ENCODE results near the gene HES6. TPM values are rescaled to one million over a fixed set of nuclear protein-coding genes. Genes with fewer than 3 reads are reported as not detected.
"Not testable (repeated sequence)": the region's sequence is repeated elsewhere in the genome, so short reads cannot be mapped to it uniquely, and the experiment has no call there.

HES6 gene
- total RNA-seq, 3 donors from 2014 or later, result 5.9 to 9.1 (median 8.0) TPM

DNA sequence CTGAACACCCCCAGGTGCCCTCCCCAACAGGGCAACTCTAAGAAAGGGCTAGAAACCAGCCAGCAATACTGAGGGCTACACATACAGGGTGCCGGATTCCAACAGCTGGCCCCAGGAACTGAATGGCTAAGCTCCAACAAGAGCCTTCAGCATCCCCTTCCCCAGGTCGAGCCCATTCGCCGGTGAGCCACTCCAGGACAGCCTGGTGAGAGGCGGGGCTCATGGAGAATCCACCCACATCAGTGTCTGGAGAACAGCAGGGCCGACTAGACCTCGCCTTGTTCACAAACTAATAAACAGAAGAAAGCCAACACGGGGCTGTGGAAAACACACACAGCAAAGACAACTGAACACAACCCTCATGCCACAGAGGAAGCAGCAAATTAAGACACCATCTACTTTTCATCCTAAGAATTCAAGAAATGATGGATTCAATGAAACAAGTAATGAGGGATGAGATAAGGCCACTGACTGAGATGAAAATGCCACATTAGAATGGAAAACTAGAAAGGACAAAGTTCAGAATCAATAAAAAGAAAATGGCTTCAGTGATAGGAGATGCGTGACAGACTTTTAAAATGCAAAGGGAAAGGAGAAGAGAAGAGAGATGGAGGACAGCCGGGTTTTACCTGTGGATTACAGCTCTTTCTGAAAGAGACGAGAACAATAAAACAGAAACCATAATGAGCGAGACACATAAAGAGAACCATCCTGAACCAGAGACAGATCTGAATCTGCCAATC, 40.4 kb upstream of the HES6 start:
- H3K9me3 Mint-ChIP-seq, result no peaks in the 10 kb centered on the region
- H3K27me3 Mint-ChIP-seq (ENCODE audit: low read depth), result no peaks in the 10 kb centered on the region
- peaks cover 12% of the 10 kb centered on the region for H3K36me3 Mint-ChIP-seq (ENCODE audit: insufficient read depth)
- H3K4me1 Mint-ChIP-seq (ENCODE audit: low read depth), result peaks cover 18% of the 10 kb centered on the region
- no peak overlapping the region for H3K4me3 Mint-ChIP-seq
- DNase-seq, result no peak
- ATAC-seq, result no peak

DNA sequence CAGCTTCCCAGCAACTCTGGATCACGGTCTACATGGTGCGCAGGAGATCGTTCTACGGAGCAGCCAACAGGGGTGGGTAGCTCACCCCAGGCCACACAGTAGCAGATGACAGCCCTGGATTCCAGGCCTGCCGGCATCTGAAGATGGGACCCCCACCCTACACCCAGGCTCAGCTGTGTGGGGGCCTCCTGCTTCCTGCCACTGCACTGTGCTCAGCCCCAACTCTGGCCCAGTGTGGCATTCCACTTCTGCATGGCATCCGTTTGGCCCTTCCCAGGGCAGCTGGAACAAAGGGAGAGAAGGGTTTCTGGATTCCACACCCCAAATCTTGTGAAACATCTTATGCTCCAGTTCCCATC, 39.5 kb upstream of the HES6 start:
- peaks cover 18% of the 10 kb centered on the region for H3K36me3 Mint-ChIP-seq (ENCODE audit: insufficient read depth)
- no peaks in the 10 kb centered on the region for H3K27me3 Mint-ChIP-seq (ENCODE audit: low read depth)
- DNase-seq, result no peak
- no peaks in the 10 kb centered on the region for H3K9me3 Mint-ChIP-seq
- peaks cover 15% of the 10 kb centered on the region for H3K4me1 Mint-ChIP-seq (ENCODE audit: low read depth)
- no peak for ATAC-seq
- H3K4me3 Mint-ChIP-seq, result no peak overlapping the region

DNA sequence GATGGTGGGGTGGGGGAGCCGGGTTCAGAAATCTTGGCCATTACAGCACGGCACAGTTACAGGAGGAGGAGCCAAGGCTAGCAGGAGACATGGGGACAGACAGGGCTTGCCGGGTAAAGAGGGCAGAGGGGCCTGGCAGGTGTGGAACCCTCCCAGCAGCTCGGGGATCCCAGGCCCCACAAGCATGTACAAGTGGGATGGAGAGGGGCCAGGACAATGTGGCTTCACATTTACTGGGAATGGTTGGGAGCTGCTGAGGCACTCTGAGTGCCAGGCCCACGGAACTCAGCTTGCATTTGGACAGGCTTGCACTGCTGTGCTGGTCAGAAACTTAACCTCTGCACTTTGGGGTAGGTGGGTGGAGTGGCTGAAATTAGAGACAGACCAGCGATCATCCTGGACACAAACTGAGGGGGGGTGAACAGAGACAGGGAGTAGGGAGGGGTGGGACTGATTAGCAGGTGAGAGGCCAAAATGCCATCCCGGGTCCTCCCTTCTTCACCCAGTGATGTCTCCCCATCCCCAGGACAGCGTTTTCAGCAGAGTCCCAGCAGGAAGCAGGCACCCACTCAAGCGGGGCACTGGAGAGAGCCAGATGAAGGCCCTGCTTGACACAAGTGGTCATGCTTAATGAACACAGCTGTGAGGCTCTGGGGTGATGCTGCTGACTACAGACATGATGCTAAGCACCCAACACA, 38.9 kb upstream of the HES6 start:
- ATAC-seq, result no peak
- peaks cover 23% of the 10 kb centered on the region for H3K36me3 Mint-ChIP-seq (ENCODE audit: insufficient read depth)

DNA sequence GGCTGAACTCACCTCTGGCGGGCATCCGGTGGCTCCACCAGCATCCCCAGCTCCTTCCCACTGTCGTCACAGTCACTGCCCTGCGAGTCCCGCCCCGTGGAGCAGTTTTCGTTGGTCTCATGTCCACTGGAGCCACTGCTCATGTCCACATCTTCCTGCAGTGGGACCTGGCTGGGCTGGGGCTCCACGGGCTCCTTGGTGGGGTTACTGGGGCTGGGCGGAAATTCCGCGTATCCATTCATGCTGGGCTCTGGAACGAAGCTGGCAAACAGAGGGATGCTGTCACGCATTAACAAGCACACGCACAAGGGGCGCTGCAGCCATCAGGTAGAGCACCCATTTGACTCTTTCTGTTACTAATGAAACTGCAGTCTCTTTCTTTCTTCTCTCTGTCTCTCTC, 37.9 kb upstream of the HES6 start:
- H3K9me3 Mint-ChIP-seq, result no peaks in the 10 kb centered on the region
- no peaks in the 10 kb centered on the region for H3K27me3 Mint-ChIP-seq (ENCODE audit: low read depth)
- H3K36me3 Mint-ChIP-seq (ENCODE audit: insufficient read depth), result peaks cover 26% of the 10 kb centered on the region
- no peak for ATAC-seq
- H3K4me3 Mint-ChIP-seq, result no peak overlapping the region
- H3K4me1 Mint-ChIP-seq (ENCODE audit: low read depth), result peaks cover 8% of the 10 kb centered on the region
- DNase-seq, result no peak

More for the DNA sequence above, 38.9 kb upstream of the HES6 start:
- DNase-seq, result no peak
- H3K27me3 Mint-ChIP-seq (ENCODE audit: low read depth), result no peaks in the 10 kb centered on the region
- peaks cover 15% of the 10 kb centered on the region for H3K4me1 Mint-ChIP-seq (ENCODE audit: low read depth)
- H3K4me3 Mint-ChIP-seq, result no peak overlapping the region
- no peaks in the 10 kb centered on the region for H3K9me3 Mint-ChIP-seq

DNA sequence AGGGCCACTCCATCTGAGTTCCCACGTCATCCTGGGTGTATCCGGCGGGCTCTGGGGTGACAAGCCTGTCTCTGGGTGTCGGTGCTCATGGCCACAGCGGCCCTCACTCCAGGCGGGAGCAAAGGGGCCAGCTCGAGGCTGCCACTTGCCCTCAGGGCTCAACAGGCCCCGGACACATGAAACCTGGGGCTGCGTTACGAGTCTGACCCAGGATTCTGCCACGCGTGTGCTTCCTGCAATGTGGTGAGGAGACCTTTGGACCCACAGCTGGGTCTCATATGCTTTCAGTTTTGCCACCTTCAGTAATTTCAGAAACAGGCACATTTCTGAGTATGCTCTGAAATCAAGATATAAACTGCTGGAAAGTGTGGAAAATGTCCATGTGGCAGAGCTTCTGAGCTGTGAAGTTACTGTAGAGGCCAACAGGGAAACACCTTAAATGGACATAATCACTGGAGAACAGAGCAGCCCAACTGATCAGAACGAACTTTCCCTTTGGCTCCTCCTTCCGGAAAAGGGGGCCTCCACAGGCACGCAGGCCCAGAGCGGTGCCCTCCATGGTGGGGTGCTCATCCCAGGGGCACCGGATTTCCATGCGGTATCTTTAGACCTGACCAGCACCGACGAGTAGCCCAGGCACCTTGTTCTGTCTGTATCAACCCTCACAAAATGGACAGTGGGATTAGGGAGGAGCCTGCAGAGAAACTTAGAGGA, 34.5 kb upstream of the HES6 start:
- ATAC-seq, result no peak
- no peak for DNase-seq
- Mint-ChIP-seq H3K4me1 (ENCODE audit: low read depth) (no peaks in the 10 kb centered on the region), H3K9me3 (no peaks in the 10 kb centered on the region), H3K4me3 (no peak overlapping the region), H3K27me3 (ENCODE audit: low read depth) (no peaks in the 10 kb centered on the region), H3K36me3 (ENCODE audit: insufficient read depth) (peaks cover 33% of the 10 kb centered on the region)

DNA sequence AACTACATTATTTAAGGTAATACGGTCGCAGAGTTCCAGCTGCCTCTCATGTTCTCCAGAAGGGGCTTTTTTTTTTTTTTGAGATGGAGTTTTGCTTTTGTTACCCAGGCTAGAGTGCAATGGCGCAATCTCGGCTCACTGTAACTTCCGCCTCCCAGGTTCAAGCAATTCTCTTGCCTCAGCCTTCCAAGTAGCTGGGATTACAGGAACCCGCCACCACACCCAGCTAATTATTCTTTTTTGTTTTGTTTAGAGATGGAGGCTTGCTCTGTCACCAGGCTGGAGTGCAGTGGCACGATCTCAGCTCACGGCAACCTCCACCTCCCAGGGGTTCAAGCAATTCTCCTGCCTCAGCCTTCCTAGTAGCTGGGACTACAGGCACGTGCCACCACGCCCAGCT, 33.6 kb upstream of the HES6 start:
- peaks cover 33% of the 10 kb centered on the region for H3K36me3 Mint-ChIP-seq (ENCODE audit: insufficient read depth)
- H3K4me1 Mint-ChIP-seq (ENCODE audit: low read depth); DNase-seq; ATAC-seq; H3K27me3 Mint-ChIP-seq (ENCODE audit: low read depth); H3K9me3 Mint-ChIP-seq; H3K4me3 Mint-ChIP-seq: not testable (repeated sequence)

DNA sequence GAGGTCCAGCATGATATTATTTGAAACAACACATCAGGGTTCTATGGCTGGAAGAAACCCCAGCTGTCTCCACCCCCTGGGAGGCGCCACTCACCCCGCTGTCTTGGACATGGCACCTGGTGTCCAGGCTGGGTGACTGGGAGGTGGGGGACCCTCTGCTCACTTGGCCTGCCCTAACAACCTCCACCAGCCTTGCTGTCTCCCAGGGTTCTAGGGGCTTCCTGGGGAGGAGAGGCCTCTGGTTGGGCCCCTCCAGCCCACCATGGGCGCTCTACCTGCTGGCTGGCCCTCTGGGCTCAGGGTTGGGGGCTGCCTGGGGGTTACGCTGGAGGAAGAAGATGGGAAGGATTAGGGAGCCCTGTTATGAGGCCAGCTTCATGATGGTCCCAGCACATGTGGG, 32.3 kb upstream of the HES6 start:
- no peaks in the 10 kb centered on the region for H3K4me1 Mint-ChIP-seq (ENCODE audit: low read depth)
- H3K9me3 Mint-ChIP-seq, result no peaks in the 10 kb centered on the region
- H3K4me3 Mint-ChIP-seq, result no peak overlapping the region
- peaks cover 39% of the 10 kb centered on the region for H3K36me3 Mint-ChIP-seq (ENCODE audit: insufficient read depth)
- ATAC-seq, result no peak
- DNase-seq, result no peak
- H3K27me3 Mint-ChIP-seq (ENCODE audit: low read depth), result no peaks in the 10 kb centered on the region

DNA sequence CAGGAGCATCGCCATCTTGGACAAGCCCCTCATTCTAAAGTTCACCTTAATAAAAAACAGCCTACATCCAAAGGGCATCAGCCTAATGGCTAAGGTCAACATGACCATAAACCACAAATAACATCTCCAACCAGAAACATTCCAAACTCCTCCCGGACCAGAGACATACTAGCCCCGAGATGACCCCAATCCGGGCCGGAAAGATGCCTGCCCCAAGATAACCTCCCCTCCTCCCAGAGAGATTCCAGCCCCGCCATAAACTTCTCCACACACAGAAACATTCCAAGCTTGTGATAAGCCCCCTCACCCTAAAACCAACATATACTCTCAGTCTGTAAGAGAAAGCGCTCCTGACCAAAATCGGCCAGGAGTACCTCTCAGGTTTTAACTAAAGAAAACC, 31.8 kb upstream of the HES6 start:
- not testable (repeated sequence) for H3K4me3 Mint-ChIP-seq; ATAC-seq; H3K4me1 Mint-ChIP-seq (ENCODE audit: low read depth); DNase-seq; H3K9me3 Mint-ChIP-seq; H3K27me3 Mint-ChIP-seq (ENCODE audit: low read depth)
- peaks cover 41% of the 10 kb centered on the region for H3K36me3 Mint-ChIP-seq (ENCODE audit: insufficient read depth)

DNA sequence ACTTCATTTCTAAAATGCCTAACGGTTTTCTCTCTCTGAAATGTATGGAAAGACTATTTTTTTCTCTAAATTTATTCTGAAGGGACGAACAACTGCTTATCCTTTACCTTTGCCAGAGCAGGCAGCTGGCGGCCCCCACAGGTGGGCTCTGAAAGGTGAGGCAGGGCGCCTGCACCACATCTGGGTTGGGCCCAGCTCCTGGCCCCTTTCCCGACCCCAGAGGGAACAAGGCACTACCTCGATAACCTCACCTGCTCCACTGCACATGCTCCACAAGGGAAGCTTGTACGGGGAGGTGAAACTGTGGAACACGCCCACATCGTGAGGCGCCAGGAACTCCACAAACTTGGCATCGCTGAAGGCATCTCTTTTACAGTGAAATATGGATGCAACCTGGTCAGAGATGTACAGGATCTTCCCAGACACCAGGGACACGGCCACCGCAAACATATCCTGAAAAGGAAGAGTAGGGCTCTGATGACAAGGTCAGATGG, 31.3 kb upstream of the HES6 start:
- Mint-ChIP-seq H3K9me3 (no peaks in the 10 kb centered on the region), H3K27me3 (ENCODE audit: low read depth) (no peaks in the 10 kb centered on the region), H3K4me3 (no peak overlapping the region), H3K4me1 (ENCODE audit: low read depth) (no peaks in the 10 kb centered on the region), H3K36me3 (ENCODE audit: insufficient read depth) (peaks cover 36% of the 10 kb centered on the region)
- DNase-seq (no peak), ATAC-seq (no peak)

DNA sequence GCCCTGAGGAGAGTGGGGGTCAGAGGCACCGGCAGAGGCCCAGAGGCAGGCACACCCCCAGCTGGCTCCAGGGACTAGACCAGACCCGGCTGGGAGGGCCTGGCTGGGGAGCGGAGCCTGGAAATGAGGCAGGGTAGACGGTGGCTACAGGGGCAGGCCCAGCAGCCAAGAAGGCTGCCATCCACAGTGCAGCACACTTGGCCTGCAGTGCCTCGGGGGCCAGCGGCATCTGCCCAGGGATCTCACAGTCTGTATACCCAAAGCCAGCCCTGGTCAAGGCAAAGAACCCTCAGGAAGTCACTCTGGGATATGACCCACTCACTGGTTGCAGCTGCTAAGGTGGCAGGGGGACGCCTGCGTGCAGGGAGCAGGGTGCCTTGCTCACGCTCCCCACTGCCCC, 30.8 kb upstream of the HES6 start:
- no peaks in the 10 kb centered on the region for H3K27me3 Mint-ChIP-seq (ENCODE audit: low read depth)
- H3K36me3 Mint-ChIP-seq (ENCODE audit: insufficient read depth), result peaks cover 35% of the 10 kb centered on the region
- no peaks in the 10 kb centered on the region for H3K9me3 Mint-ChIP-seq
- DNase-seq, result no peak
- ATAC-seq, result no peak
- H3K4me1 Mint-ChIP-seq (ENCODE audit: low read depth), result no peaks in the 10 kb centered on the region
- no peak overlapping the region for H3K4me3 Mint-ChIP-seq

DNA sequence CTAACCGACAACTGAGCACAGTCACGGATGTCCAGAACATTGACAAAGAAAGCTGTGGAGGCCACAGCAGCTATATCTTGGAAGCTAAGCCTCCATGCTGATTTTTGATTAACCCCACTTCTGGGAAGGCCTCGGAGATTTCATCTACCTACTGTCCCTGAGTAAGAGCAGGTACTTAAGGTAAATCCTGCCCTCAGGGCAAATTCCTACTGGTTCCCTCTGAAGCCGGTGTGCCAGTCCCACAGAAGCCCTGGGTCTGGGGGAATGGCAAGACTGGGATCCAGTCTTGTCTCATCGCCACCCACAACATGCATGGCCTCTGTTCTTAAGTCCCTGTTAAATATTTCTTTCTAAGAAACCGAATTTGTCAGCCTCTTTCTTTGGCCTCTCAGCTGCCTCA, 29.9 kb upstream of the HES6 start:
- ATAC-seq (no peak), DNase-seq (no peak)
- no peaks in the 10 kb centered on the region for H3K27me3 Mint-ChIP-seq (ENCODE audit: low read depth)
- H3K36me3 Mint-ChIP-seq (ENCODE audit: insufficient read depth), result peaks cover 31% of the 10 kb centered on the region
- H3K9me3 Mint-ChIP-seq, result no peaks in the 10 kb centered on the region
- no peaks in the 10 kb centered on the region for H3K4me1 Mint-ChIP-seq (ENCODE audit: low read depth)
- no peak overlapping the region for H3K4me3 Mint-ChIP-seq

DNA sequence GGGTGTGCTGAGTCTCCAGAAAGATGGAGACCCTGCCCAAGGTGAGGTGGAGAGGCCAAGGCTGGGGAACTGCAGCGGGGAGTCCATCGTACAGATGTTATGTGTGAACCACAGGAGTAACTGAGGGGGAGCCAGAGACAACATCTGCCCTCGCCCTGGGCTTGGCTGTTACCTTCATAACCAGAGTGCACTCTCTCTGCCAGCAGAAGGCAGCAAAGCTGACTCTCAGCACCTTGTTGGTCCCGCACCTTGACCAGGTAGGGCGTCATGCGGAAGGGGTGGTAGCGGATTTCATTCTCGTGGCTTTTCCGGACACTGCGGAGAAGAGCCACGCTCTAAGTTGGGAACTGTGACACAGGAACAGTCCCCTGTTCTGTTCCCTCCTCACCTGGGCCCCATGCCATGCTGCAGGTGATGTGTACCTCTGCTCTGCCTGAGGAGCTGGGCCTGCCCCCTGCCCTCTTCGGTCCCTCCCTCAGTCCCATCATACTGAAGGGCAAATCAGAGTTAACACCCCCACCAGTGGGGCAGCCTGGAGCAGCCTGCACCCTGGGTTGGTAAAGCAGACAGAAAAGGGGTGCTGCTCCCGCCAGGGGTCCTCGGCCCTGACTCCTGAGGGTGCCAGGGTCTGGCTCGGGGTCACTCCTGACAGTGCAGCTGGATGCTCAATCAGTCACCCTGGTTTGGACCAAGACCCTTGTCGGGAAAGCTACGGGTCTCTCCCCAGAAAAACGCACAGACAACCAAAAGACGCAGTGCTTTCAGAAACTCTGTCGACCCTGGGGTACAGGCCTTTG, 28.2 kb upstream of the HES6 start:
- Mint-ChIP-seq H3K9me3 (no peaks in the 10 kb centered on the region), H3K4me3 (no peak overlapping the region), H3K4me1 (ENCODE audit: low read depth) (peaks cover 5% of the 10 kb centered on the region), H3K36me3 (ENCODE audit: insufficient read depth) (peaks cover 26% of the 10 kb centered on the region), H3K27me3 (ENCODE audit: low read depth) (no peaks in the 10 kb centered on the region)
- DNase-seq, result no peak
- no peak for ATAC-seq

DNA sequence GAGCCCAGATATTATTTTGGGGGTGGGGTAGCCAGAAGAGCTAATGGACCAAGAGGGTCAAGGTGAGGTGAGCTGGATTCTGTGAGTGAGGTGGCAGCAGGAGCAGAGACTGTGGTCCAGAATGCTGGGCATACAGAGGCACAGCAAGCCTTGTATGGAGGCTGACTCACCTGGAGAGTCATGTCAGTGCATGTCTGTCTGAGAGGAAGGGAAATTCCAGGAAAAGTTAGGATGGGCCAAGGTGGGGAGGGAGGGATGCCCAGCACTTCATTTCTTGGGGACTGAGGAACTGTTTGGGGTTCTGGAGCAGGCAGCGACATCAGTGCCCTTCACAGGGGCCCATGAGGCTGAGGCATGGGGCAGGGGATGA, 27.5 kb upstream of the HES6 start:
- peaks cover 5% of the 10 kb centered on the region for H3K4me1 Mint-ChIP-seq (ENCODE audit: low read depth)
- no peaks in the 10 kb centered on the region for H3K9me3 Mint-ChIP-seq
- ATAC-seq (no peak), DNase-seq (no peak)
- no peaks in the 10 kb centered on the region for H3K27me3 Mint-ChIP-seq (ENCODE audit: low read depth)
- H3K36me3 Mint-ChIP-seq (ENCODE audit: insufficient read depth), result peaks cover 21% of the 10 kb centered on the region
- H3K4me3 Mint-ChIP-seq, result no peak overlapping the region

DNA sequence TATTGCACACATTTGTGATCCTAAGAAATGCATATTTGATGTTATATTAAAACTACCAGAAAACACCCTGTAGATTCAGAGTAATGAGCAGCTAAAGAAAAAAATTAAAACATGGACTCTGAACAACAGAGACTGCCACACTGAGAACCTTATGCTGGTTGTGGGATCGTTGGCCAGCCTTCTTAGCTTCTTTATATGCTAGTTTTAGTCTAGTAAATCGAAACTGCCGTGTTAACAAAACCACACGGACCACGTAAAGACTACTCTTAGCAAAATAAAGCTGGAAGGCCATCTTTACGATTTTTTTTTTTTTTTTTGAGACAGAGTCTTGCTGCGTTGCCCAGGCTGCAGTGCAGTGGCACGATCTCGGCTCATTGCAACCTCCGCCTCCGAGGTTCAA, 25.8 kb upstream of the HES6 start:
- ATAC-seq (no peak), DNase-seq (no peak)
- Mint-ChIP-seq H3K27me3 (ENCODE audit: low read depth) (no peaks in the 10 kb centered on the region), H3K9me3 (no peaks in the 10 kb centered on the region), H3K4me3 (no peak overlapping the region), H3K4me1 (ENCODE audit: low read depth) (peaks cover 5% of the 10 kb centered on the region), H3K36me3 (ENCODE audit: insufficient read depth) (peaks cover 19% of the 10 kb centered on the region)

Measured in activated T-cell treated with anti-CD3 and anti-CD28 coated beads, Interleukin-2, amount 50 U/mL, for 4 hours (primary cell).